Activated CD4-positive, CD25-positive, alpha-beta regulatory T cell treated with anti-CD3 and anti-CD28 coated beads, Interleukin-2, amount 50 U/mL, for 72 hours (primary cell): ENCODE data around the gene RBFOX1.

Experiments
- DNase-seq: peaks from one replicate; pipeline ENCODE4 v3.0.0; 2021

RBFOX1 gene

GRCh38 chr16:7422036-7422888, 89.6 kb downstream of the RBFOX1 start:
- no peak for DNase-seq

- DNase-seq = no peak
Measured at GRCh38 chr16:7423434-7424044, 90.9 kb downstream of the RBFOX1 start.

- no peak for DNase-seq
Measured at GRCh38 chr16:7426161-7426560, 93.5 kb downstream of the RBFOX1 start.

GRCh38 chr16:7431723-7432122, 99.1 kb downstream of the RBFOX1 start:
- DNase-seq = no peak

- DNase-seq = no peak
Measured at GRCh38 chr16:7436306-7436705, 103.7 kb downstream of the RBFOX1 start.

- no peak for DNase-seq
Measured at GRCh38 chr16:7437135-7437804, 104.6 kb downstream of the RBFOX1 start.

GRCh38 chr16:7437843-7438242, 105.2 kb downstream of the RBFOX1 start:
- no peak for DNase-seq

GRCh38 chr16:7438601-7439000, 106.0 kb downstream of the RBFOX1 start:
- DNase-seq = no peak

GRCh38 chr16:7439518-7439917, 106.9 kb downstream of the RBFOX1 start:
- DNase-seq = no peak

- DNase-seq = no peak
Measured at GRCh38 chr16:7440886-7441400, 108.3 kb downstream of the RBFOX1 start.

- DNase-seq = no peak
Measured at GRCh38 chr16:7442050-7442449, 109.4 kb downstream of the RBFOX1 start.

- DNase-seq = no peak
Measured at GRCh38 chr16:7443142-7443541, 110.5 kb downstream of the RBFOX1 start.

GRCh38 chr16:7443648-7444365, 111.2 kb downstream of the RBFOX1 start:
- no peak for DNase-seq

- DNase-seq = no peak
Measured at GRCh38 chr16:7449306-7449705, 116.7 kb downstream of the RBFOX1 start.

- DNase-seq = no peak
Measured at GRCh38 chr16:7449808-7450207, 117.2 kb downstream of the RBFOX1 start.

GRCh38 chr16:7450440-7450839, 117.8 kb downstream of the RBFOX1 start:
- no peak for DNase-seq

GRCh38 chr16:7452090-7452489, 119.4 kb downstream of the RBFOX1 start:
- no peak for DNase-seq

GRCh38 chr16:7456211-7456610, 123.6 kb downstream of the RBFOX1 start:
- no peak for DNase-seq

- DNase-seq = no peak
Measured at GRCh38 chr16:7458144-7458543, 125.5 kb downstream of the RBFOX1 start.

GRCh38 chr16:7470344-7470743, 137.7 kb downstream of the RBFOX1 start:
- no peak for DNase-seq

- DNase-seq = no peak
Measured at GRCh38 chr16:7471268-7471667, 138.6 kb downstream of the RBFOX1 start.

GRCh38 chr16:7482032-7482431, 149.4 kb downstream of the RBFOX1 start:
- no peak for DNase-seq
